Fibroblast of skin of right biceps (primary cell): Measurements from ENCODE around the gene CTAGE1.
"Not testable (repeated sequence)": the region's sequence is repeated elsewhere in the genome, so short reads cannot be mapped to it uniquely, and the experiment has no call there.

ENCODE experiments used
- DNase-seq: peaks from one replicate; pipeline ENCODE4 v3.0.0-alpha.2; 2013

CTAGE1 gene

GRCh38 chr18:22417496-22418188 lies at the start of gene CTAGE1:
TSS of gene CTAGE1 (minus strand) at chr18:22417915. CDS start at chr18:22417811, 104 bp downstream.
- peak; percentile 57 for DNase-seq

GRCh38 chr18:22466608-22467395 lies 49.1 kb upstream of the CTAGE1 start:
- peak; percentile 88 for DNase-seq

DNA sequence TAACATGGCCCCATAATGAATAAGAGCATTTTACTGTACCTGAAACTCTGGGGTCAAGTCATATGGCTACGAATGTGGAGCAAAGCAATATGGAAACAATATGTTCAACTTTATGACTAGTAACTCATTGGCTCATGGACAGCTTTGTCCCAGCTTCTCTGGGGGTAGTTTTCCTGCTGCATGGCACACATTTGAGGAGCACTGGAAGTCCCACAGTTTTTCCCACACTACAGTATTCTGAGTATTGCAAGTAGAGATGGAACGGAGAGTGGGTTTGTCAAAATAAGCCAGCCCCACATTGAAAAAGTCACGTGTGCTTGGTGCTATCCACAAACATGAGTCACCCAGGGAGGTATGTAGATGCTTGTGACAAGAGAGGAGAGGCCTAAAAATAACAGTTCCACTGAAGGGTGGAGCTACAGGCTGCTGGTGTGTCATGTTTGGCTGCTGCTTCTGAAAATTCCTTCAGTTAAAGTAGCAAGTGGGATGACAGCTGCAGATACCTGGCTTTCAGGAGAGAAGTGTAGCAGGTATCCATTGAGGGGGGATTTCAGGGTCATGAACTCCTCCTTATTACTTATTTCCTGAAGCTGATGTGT lies 48.2 kb upstream of the CTAGE1 start:
- peak; percentile 98 for DNase-seq

GRCh38 chr18:22463076-22463475 lies 45.4 kb upstream of the CTAGE1 start:
- DNase-seq: no peak

DNA sequence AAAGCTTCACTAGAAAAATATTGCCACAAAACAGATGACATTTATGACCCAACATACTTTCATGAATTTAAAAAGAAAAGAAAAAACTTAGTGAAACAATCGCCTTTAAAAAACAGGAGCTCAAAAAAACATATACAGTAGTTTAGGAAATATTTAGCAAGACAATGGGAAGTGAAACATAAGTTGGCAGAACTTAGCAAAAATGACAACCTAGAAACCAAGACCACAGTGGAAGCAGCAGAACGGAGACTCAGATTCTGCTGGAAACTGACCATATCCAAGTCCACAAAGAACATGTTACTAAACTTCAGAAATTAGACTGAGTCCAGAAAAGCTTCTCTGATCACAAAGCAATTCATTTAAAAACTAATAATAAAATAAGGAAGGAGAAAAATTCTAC lies 41.8 kb upstream of the CTAGE1 start:
- DNase-seq: no peak

- DNase-seq: no peak
These were observed 39.8 kb upstream of the CTAGE1 start for GRCh38 chr18:22457524-22457923.

DNA sequence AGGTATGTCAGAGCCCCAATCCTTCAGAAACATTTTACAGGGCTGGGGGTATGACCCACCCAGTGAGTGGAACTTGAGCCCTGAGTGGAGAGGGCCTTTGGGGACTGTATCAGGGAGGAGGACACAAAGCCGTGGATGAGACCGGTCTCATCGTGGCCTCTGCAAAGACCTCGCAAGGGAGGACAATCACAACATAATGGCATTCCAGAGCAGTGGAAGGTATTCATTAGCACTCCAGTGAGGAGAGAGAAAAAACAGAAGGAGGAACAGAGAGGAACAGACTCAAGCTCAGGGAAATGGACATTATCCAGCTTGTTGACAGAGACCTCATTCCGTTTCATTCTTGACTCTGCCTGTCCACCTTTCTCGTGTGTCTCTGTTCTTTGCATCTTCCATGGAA lies 38.8 kb upstream of the CTAGE1 start:
- DNase-seq: no peak

- DNase-seq: no peak
These were observed 38.4 kb upstream of the CTAGE1 start for GRCh38 chr18:22456116-22456480.

DNA sequence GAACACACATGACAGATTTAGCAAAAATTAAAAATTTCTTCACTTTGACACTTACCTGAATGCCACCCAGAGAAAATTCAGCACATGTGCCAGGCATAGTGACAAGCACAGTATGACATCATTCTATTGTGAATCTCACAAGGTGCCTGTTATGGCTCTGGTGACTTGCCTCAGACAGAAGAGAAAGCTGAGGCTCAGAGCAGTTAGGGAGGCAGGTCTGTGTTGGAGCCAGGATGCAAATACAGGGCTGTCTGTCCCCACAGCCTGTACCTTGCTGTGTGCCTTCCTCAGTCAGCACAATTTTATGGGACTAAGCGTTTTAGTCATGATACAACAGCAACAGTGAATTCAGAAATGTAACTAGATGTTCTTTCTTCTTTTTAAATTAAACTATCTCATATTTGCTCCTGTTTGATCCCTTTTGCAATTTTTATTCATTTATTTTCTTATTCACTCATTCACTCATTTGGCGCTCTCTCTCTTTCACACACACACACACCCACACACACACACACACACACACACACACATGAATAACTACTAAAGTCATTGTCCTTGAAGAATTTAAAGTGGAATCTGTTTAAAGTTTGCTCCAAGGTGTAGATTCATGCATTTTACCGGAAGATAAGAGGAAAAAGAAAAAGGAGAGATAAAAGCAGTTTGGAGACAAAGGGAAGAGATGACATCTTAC lies 37.9 kb upstream of the CTAGE1 start:
- no peak for DNase-seq

DNA sequence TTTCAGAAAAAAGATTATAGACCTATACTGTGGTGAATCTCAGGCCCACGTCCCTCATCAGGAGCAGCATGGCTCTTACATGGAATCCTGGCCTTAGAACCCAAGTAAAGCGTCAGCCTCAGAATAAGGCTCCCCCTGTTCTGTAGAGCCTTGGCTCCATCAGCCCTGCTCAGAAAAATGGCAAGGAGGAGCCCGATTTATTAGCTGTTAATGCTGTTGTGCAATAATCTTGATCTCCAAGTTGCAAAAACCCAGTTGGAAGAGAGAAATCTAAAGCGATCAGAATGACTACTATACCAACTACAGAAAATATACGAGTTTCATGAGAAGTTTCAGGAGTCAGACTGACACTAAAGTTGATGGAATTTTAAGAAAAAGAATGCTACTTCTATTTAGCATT lies 35.6 kb upstream of the CTAGE1 start:
- no peak for DNase-seq

DNA sequence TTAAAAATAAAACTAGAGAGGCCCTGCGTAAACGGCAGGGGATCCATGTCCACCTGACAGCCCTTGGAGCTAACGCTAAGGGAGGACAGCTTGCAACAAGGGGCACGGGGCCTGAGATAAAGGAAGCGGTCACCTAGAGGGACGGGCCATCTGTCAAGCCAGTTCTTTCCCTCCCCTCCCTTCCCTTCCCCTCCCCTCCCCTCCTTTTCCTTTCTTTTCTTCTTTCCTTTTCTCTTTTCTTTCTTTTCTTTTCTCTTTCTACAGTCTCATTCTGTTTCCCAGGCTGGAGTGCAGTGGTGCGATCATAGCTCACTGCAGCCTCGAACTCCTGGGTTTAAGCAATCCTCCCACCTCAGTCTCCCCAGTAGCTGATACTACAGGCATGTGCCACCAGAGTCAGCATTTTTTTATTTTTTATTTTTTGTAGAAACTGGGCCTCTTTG lies 34.5 kb upstream of the CTAGE1 start:
- DNase-seq: no peak

DNA sequence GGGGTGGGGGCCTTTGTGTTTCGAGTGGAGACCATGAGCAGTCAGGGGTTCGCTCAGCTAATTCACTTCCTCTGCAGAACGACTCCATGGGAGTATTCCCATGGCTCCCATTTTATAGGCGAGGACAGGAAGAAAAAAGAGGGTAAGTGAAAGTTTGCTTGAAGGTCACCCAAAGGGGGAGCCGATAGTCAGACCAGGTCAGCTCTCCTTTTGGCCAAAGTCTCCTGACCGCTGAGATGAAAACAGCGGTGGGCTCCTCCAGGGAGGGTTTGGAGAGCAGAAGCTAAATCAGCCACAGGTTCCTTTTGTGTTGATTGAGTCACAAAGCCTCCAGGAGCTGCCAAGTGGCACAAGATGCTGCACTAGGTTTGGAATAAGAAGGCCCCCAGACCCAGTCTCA lies 34.1 kb upstream of the CTAGE1 start:
- no peak for DNase-seq

GRCh38 chr18:22450766-22451165 lies 33.1 kb upstream of the CTAGE1 start:
- not testable (repeated sequence) for DNase-seq

DNA sequence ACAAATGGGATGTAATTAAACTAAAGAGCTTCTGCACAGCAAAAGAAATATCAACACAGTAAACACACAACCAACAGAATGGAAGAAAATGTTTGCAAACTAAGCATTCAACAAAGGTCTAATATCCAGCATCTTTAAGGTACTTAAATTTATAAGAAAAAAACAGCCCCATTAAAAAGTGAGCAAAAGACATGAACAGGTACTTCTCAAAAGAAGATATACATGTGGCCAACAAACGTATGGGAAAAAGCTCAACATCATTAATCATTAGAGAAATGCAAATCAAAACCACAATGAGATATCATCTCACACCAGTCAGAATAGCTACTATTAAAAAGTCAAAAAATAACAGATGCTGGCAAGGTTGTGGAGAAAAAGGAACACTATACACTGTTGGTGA lies 32.6 kb upstream of the CTAGE1 start:
- DNase-seq: not testable (repeated sequence)

DNA sequence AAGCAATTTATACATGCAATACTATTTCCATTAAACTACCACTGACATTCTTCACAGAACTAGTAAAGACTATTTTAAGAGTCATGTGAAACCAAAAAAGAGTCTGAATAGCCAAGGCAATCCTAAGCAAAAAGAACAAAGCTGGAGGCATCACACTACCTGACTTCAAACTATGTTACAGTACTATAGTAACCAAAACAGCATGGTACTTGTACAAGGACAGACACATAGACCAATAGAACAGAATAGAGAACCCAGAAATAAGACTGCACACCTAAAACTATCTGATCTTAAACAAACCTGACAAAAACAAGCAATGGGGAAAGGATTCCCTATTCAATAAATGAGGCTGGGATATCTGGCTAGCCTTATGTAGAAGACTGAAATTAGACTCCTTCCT lies 32.0 kb upstream of the CTAGE1 start:
- not testable (repeated sequence) for DNase-seq

- DNase-seq: no peak
These were observed 30.5 kb upstream of the CTAGE1 start for GRCh38 chr18:22448238-22448637.

GRCh38 chr18:22447792-22448191 lies 30.1 kb upstream of the CTAGE1 start:
- no peak for DNase-seq

- no peak for DNase-seq
These were observed 29.2 kb upstream of the CTAGE1 start for GRCh38 chr18:22446911-22447310.

- DNase-seq: no peak
These were observed 28.6 kb upstream of the CTAGE1 start for GRCh38 chr18:22446325-22446724.

GRCh38 chr18:22441638-22442037 lies 23.9 kb upstream of the CTAGE1 start:
- DNase-seq: no peak

GRCh38 chr18:22439447-22439846 lies 21.7 kb upstream of the CTAGE1 start:
- peak; percentile 55 for DNase-seq

GRCh38 chr18:22436136-22436535 lies 18.4 kb upstream of the CTAGE1 start:
- DNase-seq: no peak

GRCh38 chr18:22434973-22435608 lies 17.4 kb upstream of the CTAGE1 start:
- DNase-seq: peak; percentile 83
